K562 (cell line): ENCODE results near the gene DLK1. TPM values are rescaled to one million over a fixed set of nuclear protein-coding genes. Genes with fewer than 3 reads are reported as not detected.

ENCODE experiments used
- ARID3A ChIP-seq: IDR thresholded peaks from 2 replicates; pipeline ENCODE4 v1.6.1; 2012; ENCODE audit warnings: low read depth, low read length, improper control_type of control experiment, borderline replicate concordance
- BDP1 ChIP-seq: IDR thresholded peaks from 3 replicates; pipeline ENCODE4 v1.6.1; 2011; ENCODE audit not compliant: insufficient read length, insufficient read depth
- CREM ChIP-seq: IDR thresholded peaks from 2 replicates; pipeline ENCODE4 v1.6.1; 2014; ENCODE audit warnings: antibody characterized with exemption, low read depth
- KDM4B ChIP-seq, 2 experiments: fragments of 450-650 bp in 1 of 2; sonication (generic) in 1 of 2; IDR thresholded peaks; 2 replicates each; pipeline ENCODE4 v1.6.1; 2016 to 2017; ENCODE audit warnings: borderline replicate concordance in 2 of 2, antibody characterized with exemption in 1 of 2, low read depth in 1 of 2, mild to moderate bottlenecking in 1 of 2
- ZNF12 ChIP-seq: sonication (generic); formaldehyde crosslinking; IDR thresholded peaks from 2 replicates; pipeline ENCODE4 v1.4.0; 2020; ENCODE audit warnings: mild to moderate bottlenecking, missing genetic modification reagents
- ZNF639 ChIP-seq, 2 experiments: fragments of 200-800 bp in 1 of 2; sonication (Bioruptor generic) in 1 of 2; sonication (generic) in 1 of 2; formaldehyde crosslinking in 1 of 2; IDR thresholded peaks in 1 of 2; conservative IDR thresholded peaks in 1 of 2; 2 replicates each; pipeline versions ENCODE4 v1.5.0 to v1.6.1; 2016 to 2020; ENCODE audit warnings: missing compliant biosample characterization in 1 of 2, missing genetic modification characterization in 1 of 2, missing genetic modification reagents in 1 of 2
- ZNF655 ChIP-seq: fragments of 250-450 bp; sonication (Bioruptor Pico); IDR thresholded peaks from 2 replicates; pipeline ENCODE4 v1.5.0; 2021
- polyA plus RNA-seq, 8 experiments: library from polyadenylated mRNA; depleted of rRNA in 4 of 8; stranded (reverse) in 5 of 8; unstranded in 3 of 8; fragments of >200 nt; fragmentation: Nextera tagmentation in 2 of 8; fragmentation: Illumina TruSeq in 1 of 8; extraction: Ambion mirVana in 2 of 8; extraction: Trizol in 1 of 8; gene quantifications; 2 replicates each; pipeline versions ENCODE4 v1.2.1 to v1.2.3, GENCODE V29; 2011 to 2014; ENCODE audit warnings: inconsistent platforms in 1 of 8, missing spikeins in 1 of 8
- total RNA-seq, 7 experiments: library from RNA; depleted of rRNA in 6 of 7; stranded (reverse); fragments of >200 nt in 6 of 7; fragmentation: Illumina TruSeq in 2 of 7; extraction: Trizol in 2 of 7; gene quantifications; 2 replicates each; pipeline versions ENCODE4 v1.2.1 to v1.2.3, GENCODE V29; 2011 to 2021; ENCODE audit warnings: low replicate concordance in 1 of 7

The DLK1 gene
- total and polyA plus RNA-seq, 9 of the 15 experiments (the other 6 are each of a cell fraction or from before 2014, with no cell fraction given), result 4.4 to 97.2 (median 15.3) TPM

GRCh38 chr14:100778951-100779690 lies 52.4 kb downstream of the DLK1 start (continued):
- TF ChIP-seq ZNF655, result no peak
- no peak for TF ChIP-seq BDP1
- no peak for TF ChIP-seq ZNF12 (CRISPR knock-in tag)
- no peak for TF ChIP-seq CREM
- no peak for TF ChIP-seq ZNF639 (CRISPR knock-in tag; conservative IDR thresholded peaks at IDR 0.05 in 1 of 2, IDR thresholded peaks at IDR 0.05 in 1 of 2)
- TF ChIP-seq KDM4B (IDR thresholded peaks at IDR 0.05; ENCODE audit: borderline replicate concordance in 2 of 2, low read depth in 1 of 2), result no peak
- no peak for TF ChIP-seq ARID3A
- TF ChIP-seq, all 486 proteins: peak for 0
